Fibroblast of the aortic adventitia (primary cell): ENCODE data around the gene PSAT1. TPM values are rescaled to one million over a fixed set of nuclear protein-coding genes. Genes with fewer than 3 reads are reported as not detected.

Source experiments
- DNase-seq: peaks from one replicate; pipeline ENCODE4 v3.0.0-alpha.2; 2010; ENCODE audit warnings: low read depth
- H3K4me3 ChIP-seq: 2 replicates; pipeline ENCODE4 v1.5.1; 2011; ENCODE audit warnings: low read depth, mild to moderate bottlenecking, control low read depth, low read length, moderate library complexity
- total RNA-seq: library from RNA; depleted of rRNA; stranded (reverse); fragments of >200 nt; gene quantifications from 2 replicates; pipeline ENCODE4 v1.2.3, GENCODE V29; 2012; ENCODE audit warnings: low replicate concordance
- TF ChIP-seq, protein P1 (sequence below): IDR thresholded peaks from 2 replicates; pipeline ENCODE4 v1.5.1; 2011; ENCODE audit warnings: mild to moderate bottlenecking, low read length, control low read depth, inconsistent platforms; ENCODE audit not compliant: insufficient read depth

The PSAT1 gene
- total RNA-seq, 1 donor = 308 TPM

DNA sequence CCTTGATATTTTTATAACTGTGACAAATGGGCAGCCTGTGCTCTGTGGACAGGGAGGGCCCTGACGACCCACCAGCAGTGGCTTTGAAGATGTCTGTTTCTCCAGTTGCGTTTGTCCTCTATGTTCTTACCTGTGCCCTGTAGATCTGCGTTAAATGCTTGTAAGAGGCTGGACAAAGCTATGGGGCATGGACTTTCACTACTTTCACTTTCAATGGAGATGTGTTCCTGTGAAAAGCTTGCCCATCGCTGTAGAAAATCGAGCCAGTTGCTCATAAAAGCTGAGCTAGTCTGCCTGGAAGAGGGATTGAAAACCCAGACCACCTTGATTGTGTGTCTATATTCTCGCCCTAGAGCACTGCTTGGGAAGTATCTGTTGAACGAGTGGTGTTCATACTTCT is 74.1 kb downstream of the PSAT1 start:
- DNase-seq = no peak
- TF ChIP-seq, protein P1, sequence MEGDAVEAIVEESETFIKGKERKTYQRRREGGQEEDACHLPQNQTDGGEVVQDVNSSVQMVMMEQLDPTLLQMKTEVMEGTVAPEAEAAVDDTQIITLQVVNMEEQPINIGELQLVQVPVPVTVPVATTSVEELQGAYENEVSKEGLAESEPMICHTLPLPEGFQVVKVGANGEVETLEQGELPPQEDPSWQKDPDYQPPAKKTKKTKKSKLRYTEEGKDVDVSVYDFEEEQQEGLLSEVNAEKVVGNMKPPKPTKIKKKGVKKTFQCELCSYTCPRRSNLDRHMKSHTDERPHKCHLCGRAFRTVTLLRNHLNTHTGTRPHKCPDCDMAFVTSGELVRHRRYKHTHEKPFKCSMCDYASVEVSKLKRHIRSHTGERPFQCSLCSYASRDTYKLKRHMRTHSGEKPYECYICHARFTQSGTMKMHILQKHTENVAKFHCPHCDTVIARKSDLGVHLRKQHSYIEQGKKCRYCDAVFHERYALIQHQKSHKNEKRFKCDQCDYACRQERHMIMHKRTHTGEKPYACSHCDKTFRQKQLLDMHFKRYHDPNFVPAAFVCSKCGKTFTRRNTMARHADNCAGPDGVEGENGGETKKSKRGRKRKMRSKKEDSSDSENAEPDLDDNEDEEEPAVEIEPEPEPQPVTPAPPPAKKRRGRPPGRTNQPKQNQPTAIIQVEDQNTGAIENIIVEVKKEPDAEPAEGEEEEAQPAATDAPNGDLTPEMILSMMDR = no peak
- peak overlapping the region; percentile 34 for H3K4me3 ChIP-seq

DNA sequence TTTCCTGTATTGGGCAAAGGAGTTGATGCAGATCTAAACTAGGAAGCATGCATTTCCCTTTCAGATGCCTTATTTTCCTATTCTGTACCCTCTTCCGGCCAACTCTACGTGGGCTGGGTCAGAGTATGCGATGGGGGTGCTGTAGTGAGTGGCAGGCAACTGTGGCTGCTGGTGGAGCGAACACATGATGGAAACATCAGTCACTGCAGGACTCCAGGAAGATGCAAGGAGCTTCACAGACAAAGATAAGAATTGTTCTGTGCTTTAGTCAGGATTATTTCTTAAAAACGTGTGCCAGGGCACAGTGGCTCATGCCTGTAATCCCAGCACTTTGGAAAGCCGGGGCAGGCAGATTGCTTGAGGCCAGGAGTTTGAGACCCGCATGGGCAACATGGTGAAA is 75.1 kb downstream of the PSAT1 start:
- TF ChIP-seq, protein P1 = no peak
- DNase-seq = no peak
- H3K4me3 ChIP-seq = no peak overlapping the region

Other genes with a start within 250 kb of the PSAT1 start
- gene CEP78, start 61.0 kb upstream of the PSAT1 start, total RNA-seq = 11.5 and 24.1 TPM in 2 replicates